GM23338 (cell line): ENCODE data around the gene F8A3. TPM values are rescaled to one million over a fixed set of nuclear protein-coding genes. Genes with fewer than 3 reads are reported as not detected.
"Not testable (repeated sequence)": the region's sequence is repeated elsewhere in the genome, so short reads cannot be mapped to it uniquely, and the experiment has no call there.

Source experiments
- ATAC-seq: fragments of 200-7000 bp; cut with Tn5 transposase; 3 replicates; pipeline ENCODE4 v1.9.1; 2020
- DNase-seq: peaks from one replicate; pipeline ENCODE4 v3.0.0-alpha.2; 2015; ENCODE audit warnings: low spot score
- H2AFZ ChIP-seq: fragments of 200-600 bp; sonication (generic); 2 replicates; pipeline ENCODE4 v1.8.0; 2016; ENCODE audit warnings: antibody characterized with exemption, mild to moderate bottlenecking, moderate library complexity
- H3F3A ChIP-seq: fragments of 200-600 bp; sonication (generic); replicated peaks from 2 replicates; pipeline ENCODE4 v1.8.0; 2017; ENCODE audit warnings: antibody characterized with exemption, mixed run types, low read depth
- H3K27ac ChIP-seq: fragments of 200-600 bp; sonication (generic); 2 replicates; pipeline ENCODE4 v1.6.1; 2016; ENCODE audit warnings: low read depth
- H3K27me3 ChIP-seq: fragments of 200-600 bp; sonication (generic); 2 replicates; pipeline ENCODE4 v1.8.0; 2016; ENCODE audit warnings: mild to moderate bottlenecking, mixed run types, moderate library complexity; ENCODE audit not compliant: insufficient read depth
- H3K36me3 ChIP-seq: fragments of 200-600 bp; sonication (generic); 2 replicates; pipeline ENCODE4 v1.8.0; 2016; ENCODE audit warnings: mild to moderate bottlenecking; ENCODE audit not compliant: insufficient read depth
- H3K4me1 ChIP-seq: fragments of 200-600 bp; sonication (generic); 2 replicates; pipeline ENCODE4 v1.8.0; 2016; ENCODE audit warnings: mild to moderate bottlenecking, moderate library complexity; ENCODE audit not compliant: insufficient read depth
- H3K4me2 ChIP-seq: fragments of 200-600 bp; sonication (generic); 2 replicates; pipeline ENCODE4 v1.7.1; 2017; ENCODE audit warnings: mixed run types
- H3K4me3 ChIP-seq: fragments of 200-600 bp; sonication (generic); 2 replicates; pipeline ENCODE4 v1.6.1; 2016; ENCODE audit warnings: mixed run types
- H3K79me2 ChIP-seq: fragments of 200-600 bp; sonication (generic); replicated peaks from 2 replicates; pipeline ENCODE4 v1.8.0; 2017; ENCODE audit warnings: mild to moderate bottlenecking; ENCODE audit not compliant: insufficient read depth
- H3K9me2 ChIP-seq: fragments of 200-600 bp; sonication (generic); 2 replicates; pipeline ENCODE4 v1.8.0; 2017; ENCODE audit not compliant: insufficient read depth
- H4K20me1 ChIP-seq: fragments of 200-600 bp; sonication (generic); replicated peaks from 2 replicates; pipeline ENCODE4 v1.8.0; 2017; ENCODE audit warnings: mild to moderate bottlenecking; ENCODE audit not compliant: insufficient read depth
- H3K27ac Mint-ChIP-seq: 2 replicates; pipeline ENCODE4 v1.8.0; 2020; ENCODE audit warnings: inconsistent platforms, mild to moderate bottlenecking, moderate library complexity, mixed read lengths
- H3K27me3 Mint-ChIP-seq: 3 replicates; pipeline ENCODE4 v1.8.0; 2022; ENCODE audit warnings: low read depth, mild to moderate bottlenecking, moderate library complexity, mixed read lengths, inconsistent platforms; ENCODE audit not compliant: insufficient read depth, poor library complexity
- H3K36me3 Mint-ChIP-seq: 3 replicates; pipeline ENCODE4 v1.8.0; 2021; ENCODE audit warnings: low read depth, mild to moderate bottlenecking, inconsistent platforms, moderate library complexity, mixed read lengths
- H3K4me1 Mint-ChIP-seq: 3 replicates; pipeline ENCODE4 v1.8.0; 2020; ENCODE audit warnings: mild to moderate bottlenecking, inconsistent platforms, mixed read lengths
- H3K4me3 Mint-ChIP-seq: 3 replicates; pipeline ENCODE4 v1.8.0; 2021; ENCODE audit warnings: moderate library complexity, mild to moderate bottlenecking, inconsistent platforms, mixed read lengths
- H3K9me3 Mint-ChIP-seq: 3 replicates; pipeline ENCODE4 v1.8.0; 2020; ENCODE audit warnings: moderate library complexity, mild to moderate bottlenecking, inconsistent platforms, mixed read lengths
- EZH2phosphoT487 ChIP-seq: fragments of 200-600 bp; sonication (generic); IDR thresholded peaks from one replicate; pipeline ENCODE4 v1.8.1; 2018; ENCODE audit warnings: antibody characterized with exemption; ENCODE audit not compliant: unreplicated experiment
- JUNB ChIP-seq: IDR thresholded peaks from one replicate; pipeline ENCODE4 v1.6.1; 2016; ENCODE audit warnings: antibody characterized with exemption; ENCODE audit not compliant: unreplicated experiment
- NANOG ChIP-seq: IDR thresholded peaks from 2 replicates; pipeline ENCODE4 v1.6.1; 2016; ENCODE audit warnings: antibody characterized with exemption, borderline replicate concordance
- POLR2AphosphoS5 ChIP-seq: IDR thresholded peaks from 2 replicates; pipeline ENCODE4 v1.6.1; 2016; ENCODE audit warnings: antibody characterized with exemption, low read depth
- STAT1 ChIP-seq: IDR thresholded peaks from one replicate; pipeline ENCODE4 v1.6.1; 2016; ENCODE audit warnings: antibody characterized with exemption; ENCODE audit not compliant: unreplicated experiment
- ZNF114 ChIP-seq: fragments of 250-450 bp; sonication (Bioruptor Pico); IDR thresholded peaks from 2 replicates; pipeline ENCODE4 v1.5.0; 2020; ENCODE audit warnings: mild to moderate bottlenecking, moderate library complexity
- ZNF331 ChIP-seq: fragments of 250-450 bp; sonication (Bioruptor Pico); IDR thresholded peaks from 2 replicates; pipeline ENCODE4 v1.5.0; 2020; ENCODE audit warnings: low read depth, mild to moderate bottlenecking, moderate library complexity
- long read RNA-seq: library from polyadenylated mRNA; unstranded; transcript quantifications from one replicate; pipeline ENCODE4 v2.0.0, GENCODE V29; 2020; ENCODE audit not compliant: unreplicated experiment
- polyA plus RNA-seq: library from polyadenylated mRNA; unstranded; fragments of >200 nt; fragmentation: Nextera tagmentation; extraction: Ambion mirVana; gene quantifications from 2 replicates; pipeline ENCODE4 v1.2.1, GENCODE V29; 2016
- total RNA-seq: library from RNA; depleted of rRNA; stranded (reverse); fragments of >200 nt; shearing (Covaris generic); gene quantifications from 2 replicates; pipeline ENCODE4 v1.2.3, GENCODE V29; 2014; rRNA removed
- TF ChIP-seq, protein P1 (sequence below): IDR thresholded peaks from one replicate; pipeline ENCODE4 v1.6.1; 2018; ENCODE audit warnings: antibody characterized with exemption; ENCODE audit not compliant: unreplicated experiment
- TF ChIP-seq, protein P2 (sequence below): IDR thresholded peaks from 2 replicates; pipeline ENCODE4 v1.6.1; 2016; ENCODE audit warnings: antibody characterized with exemption
- TF ChIP-seq, protein P3 (sequence below), 2 experiments: fragments of 200-600 bp in 1 of 2; sonication (generic) in 1 of 2; conservative IDR thresholded peaks; 2 replicates each; pipeline versions ENCODE4 v1.5.1 to v1.6.1; 2016 to 2017; ENCODE audit warnings: antibody characterized with exemption in 2 of 2, low read depth in 2 of 2, mild to moderate bottlenecking in 2 of 2, moderate library complexity in 1 of 2

The F8A3 gene
- total RNA-seq = 0.87 TPM in 1 of 2 replicates, not detected in the other
- 0.17 TPM in 1 of 2 replicates, not detected in the other for polyA plus RNA-seq
- long read RNA-seq = 0 reads

DNA sequence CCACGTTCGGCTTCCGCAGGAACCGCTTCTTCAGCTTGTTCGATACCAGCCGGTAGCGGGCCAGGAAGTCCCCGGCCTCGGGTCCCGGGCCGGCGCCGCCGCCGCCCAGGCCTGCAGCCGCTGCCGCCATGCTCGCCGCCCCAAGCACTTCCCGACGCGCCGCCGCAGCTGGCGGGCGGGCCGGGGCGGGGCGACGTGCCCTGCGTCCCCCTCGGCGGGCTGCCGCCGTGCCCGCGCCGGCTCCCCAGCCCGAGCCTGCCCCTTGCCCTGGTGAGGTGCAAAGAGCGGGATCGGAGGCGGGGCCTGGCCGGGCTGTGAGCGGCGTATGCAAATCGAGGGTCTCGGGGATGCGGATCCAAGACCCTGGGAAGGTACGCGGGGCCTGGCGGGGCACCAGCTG, at the start of gene F8A3:
TSS of gene F8A3 (minus strand) at position 150 of the 400 bp plus-strand sequence. CDS start at position 130, 20 bp downstream.
- not testable (repeated sequence) for H3K4me2 ChIP-seq, H3K4me3 ChIP-seq, H3K9me3 Mint-ChIP-seq, H4K20me1 ChIP-seq, H3K9me2 ChIP-seq, H3K4me1 ChIP-seq, H3K4me1 Mint-ChIP-seq, H3K27me3 Mint-ChIP-seq, H3K27me3 ChIP-seq, H3F3A ChIP-seq, H3K27ac ChIP-seq, H3K36me3 ChIP-seq, H3K36me3 Mint-ChIP-seq, H3K4me3 Mint-ChIP-seq, DNase-seq, H3K79me2 ChIP-seq, H3K27ac Mint-ChIP-seq, H2AFZ ChIP-seq
- ATAC-seq = peak; percentile 91

DNA sequence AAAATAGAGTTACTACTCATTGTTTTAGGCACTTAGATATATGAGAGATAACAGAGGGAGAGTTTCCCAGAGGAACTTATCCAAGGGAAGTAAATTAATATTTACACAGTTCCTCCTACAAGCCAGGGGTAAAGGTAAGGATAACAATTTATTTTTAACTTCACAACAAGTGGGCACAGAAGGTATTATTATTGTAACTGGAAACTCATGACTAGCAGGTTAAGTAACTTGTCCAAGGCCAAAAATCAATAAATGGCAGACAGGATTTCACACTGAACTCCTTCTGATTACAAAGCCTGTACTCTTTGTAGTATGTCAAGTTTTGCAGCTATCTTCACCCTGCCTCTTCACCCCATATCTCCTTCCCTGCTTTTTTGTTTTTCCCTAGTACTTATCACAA, 46.9 kb upstream of the F8A3 start:
- peaks cover 7% of the 10 kb centered on the region; the same call in 2 of the 3 replicates for H3K36me3 Mint-ChIP-seq
- no peaks in the 10 kb centered on the region for H3K4me1 Mint-ChIP-seq
- TF ChIP-seq NANOG (no peak), ZNF114 (no peak), ZNF331 (CRISPR knock-in tag) (no peak), STAT1 (no peak), POLR2AphosphoS5 (no peak), EZH2phosphoT487 (no peak), JUNB (no peak)
- TF ChIP-seq, protein P1, sequence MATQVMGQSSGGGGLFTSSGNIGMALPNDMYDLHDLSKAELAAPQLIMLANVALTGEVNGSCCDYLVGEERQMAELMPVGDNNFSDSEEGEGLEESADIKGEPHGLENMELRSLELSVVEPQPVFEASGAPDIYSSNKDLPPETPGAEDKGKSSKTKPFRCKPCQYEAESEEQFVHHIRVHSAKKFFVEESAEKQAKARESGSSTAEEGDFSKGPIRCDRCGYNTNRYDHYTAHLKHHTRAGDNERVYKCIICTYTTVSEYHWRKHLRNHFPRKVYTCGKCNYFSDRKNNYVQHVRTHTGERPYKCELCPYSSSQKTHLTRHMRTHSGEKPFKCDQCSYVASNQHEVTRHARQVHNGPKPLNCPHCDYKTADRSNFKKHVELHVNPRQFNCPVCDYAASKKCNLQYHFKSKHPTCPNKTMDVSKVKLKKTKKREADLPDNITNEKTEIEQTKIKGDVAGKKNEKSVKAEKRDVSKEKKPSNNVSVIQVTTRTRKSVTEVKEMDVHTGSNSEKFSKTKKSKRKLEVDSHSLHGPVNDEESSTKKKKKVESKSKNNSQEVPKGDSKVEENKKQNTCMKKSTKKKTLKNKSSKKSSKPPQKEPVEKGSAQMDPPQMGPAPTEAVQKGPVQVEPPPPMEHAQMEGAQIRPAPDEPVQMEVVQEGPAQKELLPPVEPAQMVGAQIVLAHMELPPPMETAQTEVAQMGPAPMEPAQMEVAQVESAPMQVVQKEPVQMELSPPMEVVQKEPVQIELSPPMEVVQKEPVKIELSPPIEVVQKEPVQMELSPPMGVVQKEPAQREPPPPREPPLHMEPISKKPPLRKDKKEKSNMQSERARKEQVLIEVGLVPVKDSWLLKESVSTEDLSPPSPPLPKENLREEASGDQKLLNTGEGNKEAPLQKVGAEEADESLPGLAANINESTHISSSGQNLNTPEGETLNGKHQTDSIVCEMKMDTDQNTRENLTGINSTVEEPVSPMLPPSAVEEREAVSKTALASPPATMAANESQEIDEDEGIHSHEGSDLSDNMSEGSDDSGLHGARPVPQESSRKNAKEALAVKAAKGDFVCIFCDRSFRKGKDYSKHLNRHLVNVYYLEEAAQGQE = no peak
- TF ChIP-seq, protein P2, sequence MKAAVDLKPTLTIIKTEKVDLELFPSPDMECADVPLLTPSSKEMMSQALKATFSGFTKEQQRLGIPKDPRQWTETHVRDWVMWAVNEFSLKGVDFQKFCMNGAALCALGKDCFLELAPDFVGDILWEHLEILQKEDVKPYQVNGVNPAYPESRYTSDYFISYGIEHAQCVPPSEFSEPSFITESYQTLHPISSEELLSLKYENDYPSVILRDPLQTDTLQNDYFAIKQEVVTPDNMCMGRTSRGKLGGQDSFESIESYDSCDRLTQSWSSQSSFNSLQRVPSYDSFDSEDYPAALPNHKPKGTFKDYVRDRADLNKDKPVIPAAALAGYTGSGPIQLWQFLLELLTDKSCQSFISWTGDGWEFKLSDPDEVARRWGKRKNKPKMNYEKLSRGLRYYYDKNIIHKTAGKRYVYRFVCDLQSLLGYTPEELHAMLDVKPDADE = no peak
- TF ChIP-seq, protein P3, sequence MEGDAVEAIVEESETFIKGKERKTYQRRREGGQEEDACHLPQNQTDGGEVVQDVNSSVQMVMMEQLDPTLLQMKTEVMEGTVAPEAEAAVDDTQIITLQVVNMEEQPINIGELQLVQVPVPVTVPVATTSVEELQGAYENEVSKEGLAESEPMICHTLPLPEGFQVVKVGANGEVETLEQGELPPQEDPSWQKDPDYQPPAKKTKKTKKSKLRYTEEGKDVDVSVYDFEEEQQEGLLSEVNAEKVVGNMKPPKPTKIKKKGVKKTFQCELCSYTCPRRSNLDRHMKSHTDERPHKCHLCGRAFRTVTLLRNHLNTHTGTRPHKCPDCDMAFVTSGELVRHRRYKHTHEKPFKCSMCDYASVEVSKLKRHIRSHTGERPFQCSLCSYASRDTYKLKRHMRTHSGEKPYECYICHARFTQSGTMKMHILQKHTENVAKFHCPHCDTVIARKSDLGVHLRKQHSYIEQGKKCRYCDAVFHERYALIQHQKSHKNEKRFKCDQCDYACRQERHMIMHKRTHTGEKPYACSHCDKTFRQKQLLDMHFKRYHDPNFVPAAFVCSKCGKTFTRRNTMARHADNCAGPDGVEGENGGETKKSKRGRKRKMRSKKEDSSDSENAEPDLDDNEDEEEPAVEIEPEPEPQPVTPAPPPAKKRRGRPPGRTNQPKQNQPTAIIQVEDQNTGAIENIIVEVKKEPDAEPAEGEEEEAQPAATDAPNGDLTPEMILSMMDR (conservative IDR thresholded peaks at IDR 0.05; ENCODE audit: low read depth in 2 of 2) = no peak

More for the DNA sequence above, 46.9 kb upstream of the F8A3 start:
- Histone ChIP-seq H3K27me3 (no peaks in the 10 kb centered on the region), H3K4me2 (no peak overlapping the region), H3K4me1 (no peaks in the 10 kb centered on the region), H3K9me2 (no peaks in the 10 kb centered on the region), H2AFZ (no peak overlapping the region), H3F3A (no peaks in the 10 kb centered on the region), H3K4me3 (no peak overlapping the region), H4K20me1 (no peaks in the 10 kb centered on the region), H3K36me3 (no peaks in the 10 kb centered on the region), H3K27ac (no peak overlapping the region), H3K79me2 (no peaks in the 10 kb centered on the region)
- no peak overlapping the region for H3K4me3 Mint-ChIP-seq
- ATAC-seq (no peak), DNase-seq (no peak)
- no peak overlapping the region for H3K27ac Mint-ChIP-seq
- no peaks in the 10 kb centered on the region for H3K9me3 Mint-ChIP-seq
- no peaks in the 10 kb centered on the region for H3K27me3 Mint-ChIP-seq
